Measurements from ENCODE around the gene ISOC2. TPM values are rescaled to one million over a fixed set of nuclear protein-coding genes. Genes with fewer than 3 reads are reported as not detected.

Gene ISOC2
- total and polyA plus RNA-seq, 2 donors (not counting 3 experiments of a cell fraction or from before 2014, with no cell fraction given) = 49.3 to 68.7 TPM

- Histone ChIP-seq H3K27me3 (ENCODE audit: control insufficient read depth in 2 of 2, insufficient read depth in 2 of 2, low read length in 2 of 2) (peaks cover 0 to 8% of the 10 kb centered on the region in 2 experiments), H3K79me2 (ENCODE audit: control insufficient read depth, insufficient read depth, low read length) (no peaks in the 10 kb centered on the region), H2AFZ (ENCODE audit: low read depth, low read length) (no peak overlapping the region), H3K9ac (replicated peaks; ENCODE audit: extremely low read depth, insufficient read depth, low read length) (no peak overlapping the region), H3K4me3 (replicated peaks in 1 of 3; ENCODE audit: insufficient read depth in 1 of 3, low read depth in 1 of 3, low read length in 3 of 3) (no peak overlapping the region), H3K4me2 (ENCODE audit: insufficient read depth, low read length) (no peak overlapping the region), H3K9me3 (replicated peaks; ENCODE audit: control insufficient read depth, insufficient read depth, low read length) (no peaks in the 10 kb centered on the region), H3K9me1 (replicated peaks; ENCODE audit: control insufficient read depth, extremely low read depth, insufficient read depth, low read length) (no peaks in the 10 kb centered on the region), H3K27ac (ENCODE audit: insufficient read depth, low read depth, low read length) (no peak overlapping the region), H3K4me1 (ENCODE audit: control insufficient read depth, extremely low read depth, insufficient read depth, low read length) (no peaks in the 10 kb centered on the region), H3K36me3 (ENCODE audit: control insufficient read depth in 2 of 2, extremely low read depth in 1 of 2, insufficient read depth in 2 of 2, low read length in 2 of 2) (no peaks in the 10 kb centered on the region), H4K20me1 (replicated peaks; ENCODE audit: control insufficient read depth, extremely low read depth, insufficient read depth, low read length) (no peaks in the 10 kb centered on the region)
- FAIRE-seq = no peak
- TF ChIP-seq JUN (IDR thresholded peaks at IDR 0.05; ENCODE audit: borderline replicate concordance, insufficient read depth, insufficient read length, low read depth) (no peak), MYC (IDR thresholded peaks at IDR 0.05; ENCODE audit: low read depth, low read length) (no peak), POLR2A (IDR thresholded peaks at IDR 0.05; ENCODE audit: low read depth, low read length) (no peak), GATA2 (IDR thresholded peaks at IDR 0.05; ENCODE audit: insufficient read depth, insufficient read length, low read depth, low read length) (no peak), EZH2 (IDR thresholded peaks at IDR 0.05; ENCODE audit: borderline replicate concordance, low read depth, low read length, severe bottlenecking) (no peak), CTCF (IDR thresholded peaks at IDR 0.05; ENCODE audit: extremely low read depth in 1 of 2, insufficient read depth in 1 of 2, low read depth in 1 of 2, low read length in 2 of 2) (no peak), MAX (IDR thresholded peaks at IDR 0.05; ENCODE audit: insufficient read depth, insufficient read length) (no peak), POLR2AphosphoS5 (IDR thresholded peaks at IDR 0.05; ENCODE audit: insufficient read depth, low read depth, low read length) (no peak), FOS (IDR thresholded peaks at IDR 0.05; ENCODE audit: borderline replicate concordance, insufficient read depth, low read length) (no peak)
- dilution Hi-C loops (cut with MboI; ENCODE audit: extremely low pct_ligation_motif_present, low sequenced_read_pairs) = no loop called here
- BruUV-seq (replicated peaks) = no TSS peak
- intact Hi-C loops (cut with micrococcal nuclease) = loop anchor here (2.0 kb wide), 2 partner anchors 85 to 127 kb away; no protein-coding TSS in a partner anchor
- ChIA-PET CTCF (interaction anchor here (0.8 to 4.5 kb wide), 8 partner anchors 34 to 283 kb away, joined by 3 to 69 read pairs (median 6); no protein-coding TSS in a partner anchor), POLR2A (interaction anchor here (1.0 kb wide), 1 partner anchor 12 kb away, joined by 3 read pairs; the partner anchor contains the start of gene UBE2S)
- no peak for DNase-seq (ENCODE audit: low read depth, low spot score)
These were observed 41.7 kb downstream of the ISOC2 start for GRCh38 chr19:55419624-55420236.
